ENCODE data around the gene CORO7.
"Not testable (repeated sequence)": the region's sequence is repeated elsewhere in the genome, so short reads cannot be mapped to it uniquely, and the experiment has no call there.

CORO7 gene

DNA sequence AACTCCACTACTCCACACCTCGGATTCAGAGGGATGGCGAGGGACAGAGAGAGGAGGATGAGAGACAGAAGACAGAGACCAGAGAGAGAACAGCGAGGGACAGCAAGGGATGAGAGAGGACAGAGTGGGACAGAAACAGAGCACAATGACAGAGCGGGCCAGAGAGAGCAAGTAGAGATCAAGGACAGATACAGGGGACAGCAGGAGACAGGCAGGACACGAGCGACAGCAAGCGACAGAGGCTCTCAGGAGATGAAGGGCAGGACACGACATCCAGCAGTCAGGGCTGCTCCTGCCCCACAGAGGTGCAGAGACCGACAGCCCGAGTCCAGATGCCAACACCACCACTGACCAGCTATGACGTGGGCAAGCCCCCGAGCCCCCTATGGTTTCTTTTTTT lies 14.9 kb downstream of the CORO7 start:
- no peak for DNase-seq

- no peak for DNase-seq
Observed at GRCh38 chr16:4401094-4401501, 15.3 kb downstream of the CORO7 start.

DNA sequence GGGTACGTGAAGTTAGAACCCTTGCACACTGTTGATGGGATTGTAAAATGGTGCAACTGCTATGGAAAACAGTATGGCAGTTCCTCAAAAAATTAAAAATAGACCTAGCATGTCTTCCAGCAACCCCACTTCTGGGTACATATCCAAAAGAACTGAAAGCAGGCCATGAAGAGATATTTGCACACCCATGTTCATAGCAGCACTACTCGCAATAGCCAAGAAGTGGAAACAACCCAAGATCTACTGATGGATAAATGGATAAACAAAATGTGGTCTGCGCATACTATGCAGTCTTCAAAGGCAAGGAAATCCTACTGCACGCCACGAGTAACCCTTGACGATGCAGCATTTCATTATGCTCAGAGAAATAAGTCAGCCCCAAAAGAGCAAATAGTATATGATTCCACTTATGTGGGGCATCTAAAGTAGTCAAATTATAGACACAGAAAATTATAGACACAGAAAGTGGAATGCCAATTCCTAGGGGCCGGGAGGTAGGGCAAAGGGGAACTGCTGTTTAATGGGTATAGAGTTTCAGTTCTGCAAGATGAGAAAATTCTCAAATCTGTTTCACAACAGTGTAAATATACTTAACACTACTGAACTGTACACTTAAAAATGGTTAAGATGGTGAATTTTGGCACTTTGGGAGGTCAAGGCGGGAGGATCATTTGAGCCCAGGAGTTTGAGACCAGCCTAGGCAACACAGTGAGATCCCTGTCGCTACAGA lies 17.2 kb downstream of the CORO7 start:
- no peak for DNase-seq

DNA sequence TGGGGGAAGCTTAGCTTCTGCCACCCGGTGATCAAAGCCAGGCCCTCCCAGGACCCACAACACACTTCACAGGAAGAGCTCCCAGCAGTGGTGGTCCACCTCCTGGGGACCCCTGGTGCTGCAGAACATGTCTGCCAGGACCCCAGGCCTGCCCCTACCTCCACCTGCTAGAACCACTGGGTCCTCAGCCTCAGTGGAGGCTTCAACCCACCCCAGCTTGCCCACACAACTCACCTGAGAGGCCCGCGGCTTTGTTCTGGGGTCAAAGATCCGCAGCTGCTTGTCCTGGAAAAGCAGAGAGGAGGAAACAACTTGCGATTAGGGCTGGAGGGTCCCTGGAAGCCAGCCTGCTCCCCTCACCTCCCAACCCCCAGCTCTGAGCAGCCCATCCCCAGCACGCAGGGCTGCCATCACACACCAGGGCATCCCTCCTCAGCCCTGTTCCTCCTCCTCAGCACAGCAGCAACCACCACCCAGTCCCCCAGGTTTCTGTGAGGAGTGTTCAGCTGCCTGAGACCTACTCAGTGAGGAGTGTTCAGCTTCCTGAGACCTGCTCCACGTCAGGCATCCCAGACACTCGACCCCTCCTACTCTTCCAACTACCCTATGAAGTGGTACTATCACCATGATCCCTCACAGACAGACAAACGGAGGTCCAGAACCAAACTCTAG lies 21.2 kb downstream of the CORO7 start:
- DNase-seq = no peak

GRCh38 chr16:4393850-4394249 lies 22.5 kb downstream of the CORO7 start:
- not testable (repeated sequence) for DNase-seq

- DNase-seq = no peak
Observed at GRCh38 chr16:4393240-4393600, 23.2 kb downstream of the CORO7 start.

GRCh38 chr16:4392382-4393239 lies 23.8 kb downstream of the CORO7 start:
- no peak for DNase-seq

GRCh38 chr16:4391631-4392381 lies 24.6 kb downstream of the CORO7 start:
- DNase-seq = no peak

DNA sequence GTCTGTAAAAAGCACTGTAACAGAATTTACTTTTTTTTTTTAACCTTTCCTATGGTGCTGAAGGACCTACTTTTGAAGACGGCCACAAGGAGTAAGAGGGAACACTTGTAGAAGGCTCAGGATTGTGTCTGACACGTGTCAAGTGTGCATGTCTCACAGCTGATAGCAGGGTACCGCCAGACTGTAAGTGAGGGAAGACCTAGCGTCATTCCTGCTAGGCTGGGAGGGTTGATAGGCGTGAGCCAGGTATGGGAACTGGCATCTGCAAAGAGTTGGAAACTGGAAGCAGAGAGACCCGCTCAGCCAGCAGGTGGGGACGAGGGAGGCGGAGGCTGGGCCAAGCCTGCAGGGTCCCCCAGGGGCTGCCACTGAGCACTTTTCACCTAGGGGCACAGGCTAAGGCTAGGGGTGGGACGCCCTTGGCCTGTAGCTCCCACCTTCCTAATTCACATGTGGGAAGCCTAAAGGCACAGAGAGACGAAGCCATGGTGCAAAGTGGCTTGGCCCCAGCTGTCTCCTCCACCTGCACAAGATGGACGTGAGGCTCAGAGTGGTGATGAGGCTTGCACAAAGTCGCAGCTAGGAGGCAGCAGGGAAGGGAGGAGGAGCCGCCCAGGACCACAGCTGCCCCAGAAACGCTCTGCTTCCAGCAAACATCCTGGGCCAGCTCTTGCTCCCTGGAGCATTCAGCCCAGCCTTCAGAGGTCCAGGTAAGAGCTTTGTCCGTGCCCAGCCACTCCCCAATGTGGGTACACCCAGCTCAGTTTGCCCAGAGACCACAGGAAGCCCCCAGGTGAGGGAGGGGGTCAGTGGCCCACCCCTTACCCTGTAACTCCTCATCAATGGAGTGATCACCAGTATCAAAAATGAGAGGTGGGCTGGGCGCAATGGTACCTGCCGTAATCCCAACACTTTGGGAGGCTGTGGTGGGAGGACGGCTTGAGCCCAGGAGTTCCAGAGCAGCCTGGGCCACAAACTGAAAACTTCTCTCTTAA lies 25.8 kb downstream of the CORO7 start:
- no peak for DNase-seq

DNA sequence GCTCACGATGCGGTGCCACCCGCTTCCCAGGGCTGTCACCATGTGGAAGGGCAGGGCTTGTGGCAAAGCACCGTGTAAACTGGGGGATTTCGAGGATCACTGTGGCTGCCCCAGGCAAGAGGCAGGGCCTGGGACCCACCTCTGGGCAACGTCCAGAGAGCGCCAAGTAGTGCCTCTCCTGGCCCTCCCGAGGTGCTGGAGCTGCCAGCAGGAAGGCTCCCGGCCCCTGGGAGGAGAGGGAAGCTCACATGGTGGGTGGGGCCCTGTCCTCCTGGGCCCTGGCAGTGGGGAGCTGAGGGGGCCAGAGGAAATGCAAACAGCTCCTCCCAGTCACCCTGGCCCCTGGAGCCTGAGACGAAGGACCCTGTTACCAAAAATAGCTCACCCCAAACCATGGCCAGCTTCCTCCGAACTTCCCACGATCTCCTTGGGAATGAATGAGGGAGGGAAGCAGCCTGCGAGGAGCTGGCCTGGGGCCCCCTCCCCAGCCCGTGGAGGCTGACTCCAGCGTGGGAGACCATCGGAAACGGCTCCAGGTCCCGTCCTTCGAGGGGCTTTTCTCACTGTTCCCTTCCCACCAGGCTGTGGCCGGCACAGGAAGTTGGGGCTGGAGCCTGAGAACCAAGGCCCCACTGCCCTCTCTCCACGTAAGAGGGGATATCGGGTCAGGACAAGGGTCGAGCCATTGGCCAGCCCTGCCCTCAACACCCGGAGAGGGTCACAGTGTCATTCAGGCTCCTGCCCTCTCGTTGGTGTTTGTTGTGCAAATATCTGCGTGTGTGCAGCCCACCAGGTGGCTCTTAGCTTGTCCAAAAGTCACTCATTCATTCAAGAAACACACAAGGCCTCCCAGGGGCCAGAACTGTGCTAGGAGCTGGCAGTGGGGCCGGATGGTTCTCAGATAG lies 27.1 kb downstream of the CORO7 start:
- DNase-seq = no peak

- DNase-seq = no peak
Observed at GRCh38 chr16:4388271-4389021, 27.9 kb downstream of the CORO7 start.

DNA sequence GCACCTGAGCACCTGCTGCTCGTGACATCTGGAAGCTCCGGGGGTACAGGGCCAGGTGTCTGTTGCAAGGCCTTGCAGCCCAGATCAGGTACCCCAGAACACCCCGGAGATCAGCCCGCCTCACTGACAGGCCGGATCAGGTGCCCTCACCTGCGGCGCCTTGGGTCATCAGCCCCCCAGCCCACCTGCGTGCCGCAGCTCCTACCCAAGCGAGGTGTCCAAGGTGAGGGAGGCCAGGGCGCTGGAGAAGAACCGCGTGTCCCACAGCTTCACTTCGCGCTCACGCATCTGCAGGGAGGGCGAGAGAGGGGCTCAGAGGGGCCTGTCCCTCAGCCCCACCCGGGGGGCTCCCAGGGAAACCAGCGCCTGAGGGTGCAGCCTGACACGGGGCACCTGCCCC lies 28.6 kb downstream of the CORO7 start:
- DNase-seq = no peak

- no peak for DNase-seq
Observed at GRCh38 chr16:4386951-4387565, 29.3 kb downstream of the CORO7 start.

DNA sequence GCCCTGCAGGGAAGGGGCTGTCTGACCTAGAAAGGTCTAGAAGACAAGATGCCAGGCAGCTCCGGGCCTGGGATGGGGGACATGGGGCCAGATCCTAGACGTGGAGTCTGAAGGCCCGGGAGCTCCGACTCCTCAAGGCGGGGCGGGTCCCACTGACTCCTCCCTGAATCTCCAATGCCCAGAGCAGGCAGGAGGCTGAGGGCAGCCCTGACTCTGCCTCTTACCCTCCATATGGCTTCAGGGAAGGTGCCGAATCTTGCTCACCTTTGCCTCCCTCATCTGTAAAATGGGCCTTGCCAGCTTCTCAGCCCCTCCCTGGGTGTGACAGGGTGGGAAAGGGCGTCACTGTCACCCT lies 30.0 kb downstream of the CORO7 start:
- DNase-seq = no peak

GRCh38 chr16:4385789-4386450 lies 30.5 kb downstream of the CORO7 start:
- DNase-seq = no peak

DNA sequence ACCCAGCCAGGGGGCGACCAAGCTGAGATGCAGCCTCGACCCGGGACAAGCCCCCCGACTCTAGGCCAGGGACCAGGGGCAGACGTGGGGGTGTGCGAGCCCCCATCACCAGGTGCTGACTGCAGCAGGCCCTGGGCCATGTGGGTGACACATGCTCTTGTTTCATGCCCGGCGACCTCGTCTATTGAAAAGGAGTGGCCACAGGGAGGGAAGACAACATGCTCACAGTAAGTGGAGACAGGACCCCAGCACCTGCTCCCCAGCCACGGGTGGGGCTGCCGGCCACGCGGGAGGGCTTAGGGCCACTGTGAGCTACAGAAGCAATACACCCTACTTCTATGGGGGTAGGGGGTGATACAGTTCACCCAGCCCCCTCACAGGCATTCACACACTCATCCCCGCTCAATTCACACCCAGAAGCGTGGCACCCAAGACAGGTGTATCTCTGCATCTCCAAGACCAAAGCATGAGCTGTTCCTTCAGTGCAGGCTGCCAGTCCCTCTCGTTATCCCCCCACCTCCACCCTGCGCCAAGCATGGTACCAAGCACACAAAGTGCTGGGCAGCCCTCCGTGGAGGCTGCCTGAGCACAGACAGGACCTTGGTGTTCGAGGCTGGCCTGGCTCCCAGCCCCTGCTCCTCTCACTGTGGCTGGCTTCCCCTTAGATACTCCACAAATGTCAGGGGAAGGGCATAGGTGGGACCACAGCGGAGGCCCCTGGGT lies 31.2 kb downstream of the CORO7 start:
- no peak for DNase-seq

DNA sequence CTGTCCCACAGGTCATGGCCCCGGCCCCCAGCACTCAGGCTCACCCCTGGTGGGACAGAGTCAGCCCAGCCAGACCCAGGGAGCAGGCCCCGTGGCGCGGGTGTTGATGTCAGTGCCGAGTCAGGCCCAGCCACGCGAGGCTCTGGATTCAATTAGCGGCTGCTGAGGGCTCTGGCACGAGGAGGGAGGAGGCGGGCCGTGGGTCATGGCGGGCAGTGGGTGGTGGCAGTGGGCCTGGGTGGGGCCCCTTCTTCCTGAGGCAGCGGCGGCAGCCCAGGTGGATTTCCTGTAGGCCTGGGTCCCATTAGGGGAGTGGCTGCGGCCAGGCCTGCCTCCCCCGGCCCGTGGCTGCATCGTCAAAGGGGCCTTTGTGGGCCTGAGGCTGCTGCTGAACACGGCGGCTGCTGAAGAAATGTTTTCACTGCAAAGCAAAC lies 31.9 kb downstream of the CORO7 start:
- DNase-seq = no peak

All from DMS79 treated with DMSO at 0.1 percent for 48 hours (cell line).